Keratinocyte (primary cell): ENCODE data around the gene TECPR1.

Experiments
- EZH2 ChIP-seq: IDR thresholded peaks from one replicate; pipeline ENCODE4 v1.6.1; 2012; ENCODE audit warnings: inconsistent platforms, mild to moderate bottlenecking, low read length, moderate library complexity
- TF ChIP-seq, protein P1 (sequence below), 3 experiments: IDR thresholded peaks in 1 of 3; conservative IDR thresholded peaks in 1 of 3; optimal IDR thresholded peaks in 1 of 3; 2 replicates in 2 of 3; 3 replicates in 1 of 3; pipeline versions ENCODE3 to v1.5.1; 2011; ENCODE audit warnings: low read length in 3 of 3, mild to moderate bottlenecking in 3 of 3, moderate library complexity in 2 of 3, control low read depth in 1 of 3, inconsistent platforms in 1 of 3; ENCODE audit not compliant: insufficient read depth in 2 of 3; ENCODE audit errors: extremely low read depth in 1 of 3

- TF ChIP-seq, protein P1, sequence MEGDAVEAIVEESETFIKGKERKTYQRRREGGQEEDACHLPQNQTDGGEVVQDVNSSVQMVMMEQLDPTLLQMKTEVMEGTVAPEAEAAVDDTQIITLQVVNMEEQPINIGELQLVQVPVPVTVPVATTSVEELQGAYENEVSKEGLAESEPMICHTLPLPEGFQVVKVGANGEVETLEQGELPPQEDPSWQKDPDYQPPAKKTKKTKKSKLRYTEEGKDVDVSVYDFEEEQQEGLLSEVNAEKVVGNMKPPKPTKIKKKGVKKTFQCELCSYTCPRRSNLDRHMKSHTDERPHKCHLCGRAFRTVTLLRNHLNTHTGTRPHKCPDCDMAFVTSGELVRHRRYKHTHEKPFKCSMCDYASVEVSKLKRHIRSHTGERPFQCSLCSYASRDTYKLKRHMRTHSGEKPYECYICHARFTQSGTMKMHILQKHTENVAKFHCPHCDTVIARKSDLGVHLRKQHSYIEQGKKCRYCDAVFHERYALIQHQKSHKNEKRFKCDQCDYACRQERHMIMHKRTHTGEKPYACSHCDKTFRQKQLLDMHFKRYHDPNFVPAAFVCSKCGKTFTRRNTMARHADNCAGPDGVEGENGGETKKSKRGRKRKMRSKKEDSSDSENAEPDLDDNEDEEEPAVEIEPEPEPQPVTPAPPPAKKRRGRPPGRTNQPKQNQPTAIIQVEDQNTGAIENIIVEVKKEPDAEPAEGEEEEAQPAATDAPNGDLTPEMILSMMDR (optimal IDR thresholded peaks at IDR 0.05 in 1 of 3, IDR thresholded peaks at IDR 0.05 in 1 of 3, conservative IDR thresholded peaks at IDR 0.05 in 1 of 3; ENCODE audit: extremely low read depth in 1 of 3, insufficient read depth in 2 of 3, low read length in 3 of 3) = no peak
- TF ChIP-seq EZH2 = no peak
Observed at GRCh38 chr7:98211221-98211675, 40.8 kb downstream of the TECPR1 start, which contains the start of gene BHLHA15.
